Measurements from ENCODE around the gene JUN. TPM values are rescaled to one million over a fixed set of nuclear protein-coding genes. Genes with fewer than 3 reads are reported as not detected.
"Not testable (repeated sequence)": the region's sequence is repeated elsewhere in the genome, so short reads cannot be mapped to it uniquely, and the experiment has no call there.

The JUN gene
- polyA plus RNA-seq, 3 donors, result 109 to 212 (median 113) TPM

- no peak for DNase-seq (ENCODE audit: low read depth in 3 of 3, low spot score in 2 of 3)
These were observed 25.6 kb upstream of the JUN start for GRCh38 chr1:58809325-58810010.

- DNase-seq (ENCODE audit: low read depth in 3 of 3, low spot score in 2 of 3), result no peak
These were observed 24.2 kb upstream of the JUN start for GRCh38 chr1:58808077-58808476.

- no peak for DNase-seq (ENCODE audit: low read depth in 3 of 3, low spot score in 2 of 3)
These were observed 22.1 kb upstream of the JUN start for GRCh38 chr1:58805716-58806571.

GRCh38 chr1:58804853-58805565, 21.2 kb upstream of the JUN start:
- no peak for DNase-seq (ENCODE audit: low read depth in 3 of 3, low spot score in 2 of 3)

GRCh38 chr1:58803858-58804257, 20.0 kb upstream of the JUN start:
- DNase-seq (ENCODE audit: low read depth in 3 of 3, low spot score in 2 of 3), result no peak

- no peak for DNase-seq (ENCODE audit: low read depth in 3 of 3, low spot score in 2 of 3)
These were observed 19.0 kb upstream of the JUN start for GRCh38 chr1:58802640-58803399.

- DNase-seq (ENCODE audit: low read depth in 3 of 3, low spot score in 2 of 3), result not testable (repeated sequence)
These were observed 17.4 kb upstream of the JUN start for GRCh38 chr1:58801286-58801685.

- no peak for DNase-seq (ENCODE audit: low read depth in 3 of 3, low spot score in 2 of 3)
These were observed 15.8 kb upstream of the JUN start for GRCh38 chr1:58799650-58800049.

GRCh38 chr1:58798910-58799442, 15.1 kb upstream of the JUN start:
- no peak for DNase-seq (ENCODE audit: low read depth in 3 of 3, low spot score in 2 of 3)

GRCh38 chr1:58796416-58796815, 12.6 kb upstream of the JUN start:
- no peak for DNase-seq (ENCODE audit: low read depth in 3 of 3, low spot score in 2 of 3)

GRCh38 chr1:58794585-58794984, 10.7 kb upstream of the JUN start:
- no peak for DNase-seq (ENCODE audit: low read depth in 3 of 3, low spot score in 2 of 3)

GRCh38 chr1:58792846-58793245, 9.0 kb upstream of the JUN start:
- no peak for DNase-seq (ENCODE audit: low read depth in 3 of 3, low spot score in 2 of 3)

GRCh38 chr1:58791106-58791505, 7.3 kb upstream of the JUN start:
- DNase-seq (ENCODE audit: low read depth in 3 of 3, low spot score in 2 of 3), result no peak

- no peak for DNase-seq (ENCODE audit: low read depth in 3 of 3, low spot score in 2 of 3)
These were observed 6.3 kb upstream of the JUN start for GRCh38 chr1:58789996-58790660.

GRCh38 chr1:58789322-58789856, 5.5 kb upstream of the JUN start:
- no peak for DNase-seq (ENCODE audit: low read depth in 3 of 3, low spot score in 2 of 3)

- no peak for DNase-seq (ENCODE audit: low read depth in 3 of 3, low spot score in 2 of 3)
These were observed 4.4 kb upstream of the JUN start for GRCh38 chr1:58788259-58788658.

GRCh38 chr1:58786927-58787245, 3.0 kb upstream of the JUN start:
- DNase-seq (ENCODE audit: low read depth in 3 of 3, low spot score in 2 of 3), result no peak

GRCh38 chr1:58786184-58786926, 2.5 kb upstream of the JUN start:
- DNase-seq (ENCODE audit: low read depth in 3 of 3, low spot score in 2 of 3), result no peak

GRCh38 chr1:58785442-58786058, 1.7 kb upstream of the JUN start:
- peak in 2 of 3 donors; percentile 60 to 78 for DNase-seq (ENCODE audit: low read depth in 3 of 3, low spot score in 2 of 3)
